Astrocyte (in vitro differentiated cells and primary cell): ENCODE measurements around the gene GTF3C1.

Source experiments
- CTCF ChIP-seq: IDR thresholded peaks from 2 replicates; pipeline ENCODE4 v1.5.1; 2011; ENCODE audit warnings: low read depth, mild to moderate bottlenecking, inconsistent platforms, low read length, moderate library complexity; ENCODE audit not compliant: insufficient read depth
- EZH2 ChIP-seq: IDR thresholded peaks from 2 replicates; pipeline ENCODE4 v1.6.1; 2012; ENCODE audit warnings: mild to moderate bottlenecking, low read length, inconsistent platforms; ENCODE audit not compliant: insufficient read depth

GRCh38 chr16:27413956-27414355 lies 135.8 kb downstream of the GTF3C1 start:
- TF ChIP-seq CTCF = no peak
- no peak for TF ChIP-seq EZH2
